ENCODE measurements around the gene DHX15.

The DHX15 gene

DNA sequence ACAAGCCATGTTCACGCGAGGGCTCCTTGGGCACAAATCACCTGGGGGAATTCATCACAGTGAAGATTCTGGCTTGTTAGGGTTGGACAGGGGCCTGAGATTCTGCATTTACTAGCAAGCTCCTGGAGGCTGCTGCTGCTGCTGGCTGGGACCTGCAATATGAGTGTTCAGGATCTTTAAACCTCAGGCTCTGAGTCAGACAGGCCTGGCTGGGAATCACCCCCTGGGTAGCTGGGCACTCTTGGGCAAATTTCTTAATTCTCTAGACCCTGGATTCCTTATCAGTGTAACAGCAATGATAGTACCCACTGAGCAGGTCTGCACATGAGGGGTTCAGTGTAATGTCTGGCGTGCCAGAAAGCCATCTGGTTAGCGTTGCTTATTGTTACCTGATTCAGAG lies 101.5 kb downstream of the DHX15 start:
- DNase-seq (ENCODE audit: low read depth) = no peak

DNA sequence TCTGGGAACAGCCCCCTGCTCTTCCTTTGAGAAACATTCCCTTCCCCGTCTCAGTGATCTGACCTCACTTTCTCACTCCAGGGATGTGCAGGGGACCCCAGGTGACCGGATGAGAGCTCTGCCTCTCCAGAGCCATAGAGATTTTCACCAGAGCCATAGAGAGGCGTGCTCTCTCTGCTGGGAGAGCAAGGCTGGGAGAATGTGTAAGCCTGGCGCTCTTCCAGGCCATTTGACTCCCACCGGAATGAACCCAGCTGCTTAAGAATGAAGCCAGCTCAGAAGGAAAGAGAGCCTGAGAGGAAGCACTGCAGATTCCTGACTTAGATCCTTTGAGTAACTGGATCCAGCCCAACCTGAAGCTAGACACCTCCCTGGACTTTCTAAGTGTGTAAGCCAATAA lies 106.4 kb downstream of the DHX15 start:
- DNase-seq (ENCODE audit: low read depth) = no peak

Data from stimulated activated CD4-positive, alpha-beta T cell treated with anti-CD3 and anti-CD28 coated beads, Interleukin-2, amount 100 ng/mL, for 4 hours (primary cell).